HepG2 (cell line): ENCODE results near the gene RNF135. TPM values are rescaled to one million over a fixed set of nuclear protein-coding genes. Genes with fewer than 3 reads are reported as not detected.
"Not testable (repeated sequence)": the region's sequence is repeated elsewhere in the genome, so short reads cannot be mapped to it uniquely, and the experiment has no call there.

Experiments used
- ATAC-seq: fragments of 200-7000 bp; cut with Tn5 transposase; 3 replicates; pipeline ENCODE4 v1.9.1; 2020; ENCODE audit warnings: mild to moderate bottlenecking, moderate library complexity
- BruUV-seq: library from RNA; stranded (reverse); fragments of 400-500 nt; replicated peaks from 2 replicates; lab custom pipeline; 2021; lab: Mats Ljungman, UMichigan
- CTCF ChIA-PET: fragments of 300-600 bp; formaldehyde crosslinking; extraction: SDS; loops from one replicate; lab custom pipeline; 2021; ENCODE audit warnings: low total read pairs, inconsistent platforms, low intra/inter-chr PET ratio; lab: Yijun Ruan, JAX
- POLR2A ChIA-PET: fragments of 350-600 bp; sonication (Branson Sonifier 250); formaldehyde crosslinking; loops from one replicate; lab custom pipeline; 2020; ENCODE audit warnings: antibody characterized with exemption, inconsistent platforms; lab: Yijun Ruan, JAX
- DNase-seq: peaks from one replicate; pipeline ENCODE4 v3.0.0-alpha.2; 2015; ENCODE audit warnings: low spot score
- FAIRE-seq: peaks from 3 replicates; lab custom pipeline; 2011; peaks lifted over from hg19 to GRCh38; lab: Jason Lieb, UNC
- H2AFZ ChIP-seq: one replicate; pipeline ENCODE4 v1.6.1; 2011; ENCODE audit warnings: low read length, inconsistent platforms
- H3K27ac ChIP-seq: fragments of 300-600 bp; 3 replicates; pipeline ENCODE4 v1.8.0; 2011; ENCODE audit warnings: mixed run types, mild to moderate bottlenecking, mixed read lengths, low read length, inconsistent platforms; ENCODE audit not compliant: insufficient read depth; ENCODE audit errors: extremely low read length
- H3K27me3 ChIP-seq, 2 experiments: fragments of 200-600 bp in 1 of 2; 2 replicates in 1 of 2; 3 replicates in 1 of 2; pipeline versions ENCODE4 v1.6.0 to v1.8.0; 2011; ENCODE audit warnings: low read length in 2 of 2, mild to moderate bottlenecking in 2 of 2, moderate library complexity in 2 of 2, inconsistent platforms in 1 of 2; ENCODE audit not compliant: insufficient read depth in 2 of 2, control insufficient read depth in 1 of 2
- H3K36me3 ChIP-seq, 2 experiments: fragments of 200-600 bp in 1 of 2; replicated peaks in 1 of 2; 2 replicates in 1 of 2; 3 replicates in 1 of 2; pipeline versions ENCODE4 v1.5.1 to v1.8.0; 2011; ENCODE audit warnings: low read length in 2 of 2, inconsistent platforms in 1 of 2; ENCODE audit not compliant: insufficient read depth in 2 of 2, control insufficient read depth in 1 of 2
- H3K4me1 ChIP-seq: 2 replicates; pipeline ENCODE4 v1.5.1; 2012; ENCODE audit warnings: low read length, inconsistent platforms; ENCODE audit not compliant: insufficient read depth
- H3K4me2 ChIP-seq: 2 replicates; pipeline ENCODE4 v1.6.0; 2011; ENCODE audit warnings: low read depth, low read length, inconsistent platforms
- H3K4me3 ChIP-seq, 3 experiments: fragments of 200-600 bp in 1 of 3; sonication (generic), shearing (Covaris generic) in 1 of 3; replicated peaks in 1 of 3; 2 replicates each; pipeline ENCODE4 v1.5.1; 2011 to 2016; ENCODE audit warnings: low read length in 3 of 3, inconsistent platforms in 2 of 3, low read depth in 2 of 3, mild to moderate bottlenecking in 2 of 3, control low read depth in 1 of 3, mixed read lengths in 1 of 3; ENCODE audit not compliant: insufficient read depth in 1 of 3
- H3K79me2 ChIP-seq: one replicate; pipeline ENCODE4 v1.6.1; 2011; ENCODE audit warnings: low read length, inconsistent platforms; ENCODE audit not compliant: insufficient read depth
- H3K9ac ChIP-seq: 2 replicates; pipeline ENCODE4 v1.6.0; 2011; ENCODE audit warnings: mild to moderate bottlenecking, low read depth, low read length, inconsistent platforms; ENCODE audit not compliant: insufficient read depth
- H3K9me3 ChIP-seq: 2 replicates; pipeline ENCODE4 v1.5.1; 2012; ENCODE audit warnings: mild to moderate bottlenecking, low read length
- H4K20me1 ChIP-seq: 2 replicates; pipeline ENCODE4 v1.6.0; 2011; ENCODE audit warnings: inconsistent platforms, mild to moderate bottlenecking, low read length, moderate library complexity; ENCODE audit not compliant: insufficient read depth
- WGBS: methylation state at CpG from one replicate; pipeline ENCODE4 v1.1.6; 2017; ENCODE audit warnings: low lambda C conversion rate; 5-methylcytosine and 5-hydroxymethylcytosine counted together
- in situ Hi-C: cut with HindIII; loops from 2 replicates; pipeline ENCODE4 v1.10.0; 2017; ENCODE audit warnings: low pct_unique_long_range_greater_than_20kb; ENCODE audit not compliant: extremely low pct_ligation_motif_present
- intact Hi-C: fragments of 100-400 bp; cut with micrococcal nuclease; formaldehyde crosslinking; loops from one replicate; pipeline ENCODE4 v1.10.0; 2022; ENCODE audit not compliant: unreplicated experiment
- polyA plus RNA-seq, 8 experiments: library from polyadenylated mRNA; depleted of rRNA in 3 of 8; stranded (reverse) in 7 of 8; unstranded in 1 of 8; fragments of >200 nt; fragmentation: Illumina TruSeq in 4 of 8; extraction: Trizol in 4 of 8; gene quantifications; 2 replicates each; pipeline versions ENCODE4 v1.2.1 to v1.2.3, GENCODE V29; 2011 to 2016; ENCODE audit warnings: low read depth in 4 of 8, missing spikeins in 1 of 8, mixed read lengths in 1 of 8; ENCODE audit not compliant: insufficient read depth in 1 of 8
- total RNA-seq, 5 experiments: library from RNA; depleted of rRNA; stranded (reverse); fragments of >200 nt; fragmentation: Illumina TruSeq; extraction: Trizol; gene quantifications; 2 replicates each; pipeline ENCODE4 v1.2.3, GENCODE V29; 2016; ENCODE audit warnings: low read depth in 1 of 5
- TF ChIP-seq, protein P1 (sequence below): fragments of 450-650 bp; IDR thresholded peaks from 2 replicates; pipeline ENCODE4 v1.6.1; 2016

The RNF135 gene
- total and polyA plus RNA-seq, 2 of the 13 experiments (the other 11 are each of a cell fraction or from before 2014, with no cell fraction given): not detected

DNA sequence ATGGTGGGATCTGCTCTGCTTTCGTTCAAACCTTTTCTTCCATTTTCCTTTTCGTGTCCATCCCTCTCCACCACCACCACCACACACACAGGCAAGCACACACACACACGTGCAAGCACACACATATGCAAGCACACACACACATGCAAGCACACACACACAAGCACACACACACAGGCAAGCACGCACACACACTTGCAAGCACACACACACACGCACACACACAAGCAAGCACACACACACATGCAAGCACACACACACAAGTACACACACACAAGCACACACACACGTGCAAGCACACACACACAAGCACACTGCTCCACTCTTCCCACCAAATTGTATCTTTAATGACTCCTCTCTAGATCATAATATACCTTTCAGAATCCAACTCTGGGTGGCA, 71.5 kb downstream of the RNF135 start:
- H2AFZ ChIP-seq, CTCF ChIA-PET, ATAC-seq, intact Hi-C loops, FAIRE-seq, POLR2A ChIA-PET, in situ Hi-C loops, H3K4me3 ChIP-seq, H3K9ac ChIP-seq, H3K36me3 ChIP-seq, H3K27ac ChIP-seq, H3K4me1 ChIP-seq, BruUV-seq, H3K4me2 ChIP-seq, H3K79me2 ChIP-seq, DNase-seq, H3K9me3 ChIP-seq, H4K20me1 ChIP-seq, H3K27me3 ChIP-seq: not testable (repeated sequence)
- WGBS: 24% methylated on average over 6 of the region's 6 CpGs
- TF ChIP-seq, protein P1, sequence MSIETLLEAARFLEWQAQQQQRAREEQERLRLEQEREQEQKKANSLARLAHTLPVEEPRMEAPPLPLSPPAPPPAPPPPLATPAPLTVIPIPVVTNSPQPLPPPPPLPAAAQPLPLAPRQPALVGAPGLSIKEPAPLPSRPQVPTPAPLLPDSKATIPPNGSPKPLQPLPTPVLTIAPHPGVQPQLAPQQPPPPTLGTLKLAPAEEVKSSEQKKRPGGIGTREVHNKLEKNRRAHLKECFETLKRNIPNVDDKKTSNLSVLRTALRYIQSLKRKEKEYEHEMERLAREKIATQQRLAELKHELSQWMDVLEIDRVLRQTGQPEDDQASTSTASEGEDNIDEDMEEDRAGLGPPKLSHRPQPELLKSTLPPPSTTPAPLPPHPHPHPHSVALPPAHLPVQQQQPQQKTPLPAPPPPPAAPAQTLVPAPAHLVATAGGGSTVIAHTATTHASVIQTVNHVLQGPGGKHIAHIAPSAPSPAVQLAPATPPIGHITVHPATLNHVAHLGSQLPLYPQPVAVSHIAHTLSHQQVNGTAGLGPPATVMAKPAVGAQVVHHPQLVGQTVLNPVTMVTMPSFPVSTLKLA: peak; percentile 23; the same call in 1 of the 2 replicates

DNA sequence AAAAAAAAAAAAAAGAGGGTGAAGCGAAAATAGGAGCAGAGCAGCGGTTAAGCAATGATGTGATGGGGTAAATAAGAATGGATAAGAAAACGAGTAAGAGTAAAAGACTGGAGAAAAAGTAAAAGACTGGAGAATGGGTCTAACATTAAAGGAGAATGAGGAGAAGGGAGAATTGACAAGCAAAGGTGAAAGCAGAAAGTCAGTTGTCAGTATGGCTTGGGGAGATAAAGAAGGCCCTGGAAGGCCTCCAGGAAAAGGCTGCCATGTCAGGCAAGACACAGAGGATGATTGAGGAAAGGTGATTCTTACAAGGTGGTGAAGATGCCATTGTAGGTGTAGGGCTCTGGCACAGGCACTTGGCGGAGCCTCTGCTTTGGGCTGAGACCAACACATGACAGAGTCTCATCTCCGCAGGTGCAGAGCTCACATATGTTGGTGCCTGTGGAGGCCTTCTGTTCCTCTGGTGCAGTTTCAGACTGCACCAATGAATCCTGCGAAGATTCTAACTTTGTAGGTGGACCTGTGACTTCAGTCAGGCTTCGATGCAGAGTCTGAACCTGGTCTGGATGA, 76.1 kb downstream of the RNF135 start:
- not testable (repeated sequence) for BruUV-seq

More for the DNA sequence above, 76.1 kb downstream of the RNF135 start:
- H2AFZ ChIP-seq, FAIRE-seq, ATAC-seq, H4K20me1 ChIP-seq, H3K4me1 ChIP-seq, POLR2A ChIA-PET, H3K36me3 ChIP-seq, H3K4me3 ChIP-seq, H3K79me2 ChIP-seq, in situ Hi-C loops, intact Hi-C loops, H3K27me3 ChIP-seq, DNase-seq, CTCF ChIA-PET, H3K9ac ChIP-seq, H3K27ac ChIP-seq, H3K9me3 ChIP-seq, H3K4me2 ChIP-seq: not testable (repeated sequence)
- WGBS: 64% methylated on average over 5 of the region's 7 CpGs
